GM18499 (cell line): ENCODE data around the gene ID4.

ENCODE experiments used
- ATAC-seq: cut with Tn5 transposase; IDR thresholded peaks from one replicate; pipeline ENCODE4 v1.9.1; 2021; ENCODE audit warnings: moderate number of reproducible peaks; ENCODE audit not compliant: insufficient read depth, unreplicated experiment

Gene ID4

DNA sequence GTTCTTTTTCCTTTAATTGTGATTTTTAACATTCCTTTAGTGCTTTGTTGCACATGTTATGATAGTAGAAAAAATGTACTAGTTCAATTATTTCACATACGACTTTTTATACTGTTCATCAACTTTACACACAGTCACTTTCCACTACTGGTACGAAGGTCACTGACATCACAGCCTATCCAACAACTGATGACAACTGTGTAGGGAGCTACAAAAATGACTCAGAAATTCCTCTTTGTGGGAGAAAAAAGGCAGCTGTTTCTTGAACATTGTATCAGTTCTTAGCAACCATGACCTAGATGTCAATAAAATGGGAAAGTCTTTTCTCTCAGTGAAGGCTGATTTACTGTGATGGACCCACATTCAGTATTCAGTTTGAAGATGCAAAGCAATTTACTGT, 7.0 kb upstream of the ID4 start:
- ATAC-seq, result no peak

DNA sequence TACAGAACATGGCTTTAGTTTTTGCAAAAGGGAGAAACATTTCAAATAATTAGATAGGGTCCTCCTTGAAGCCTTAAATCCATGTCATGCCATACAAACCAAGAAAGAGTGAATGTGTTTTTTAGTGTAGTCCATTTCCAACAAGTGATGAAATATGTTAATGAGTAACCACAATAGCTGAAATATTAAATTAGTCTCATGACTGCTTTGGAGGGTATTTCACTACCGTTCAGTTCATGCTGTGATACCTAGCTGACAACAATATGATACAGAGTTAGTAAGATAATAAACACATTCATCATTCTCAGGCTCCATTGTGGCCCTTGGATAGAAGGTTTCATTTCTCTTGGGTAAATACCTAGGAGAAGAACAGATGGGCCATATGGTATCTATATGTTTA, 5.8 kb upstream of the ID4 start:
- no peak for ATAC-seq

DNA sequence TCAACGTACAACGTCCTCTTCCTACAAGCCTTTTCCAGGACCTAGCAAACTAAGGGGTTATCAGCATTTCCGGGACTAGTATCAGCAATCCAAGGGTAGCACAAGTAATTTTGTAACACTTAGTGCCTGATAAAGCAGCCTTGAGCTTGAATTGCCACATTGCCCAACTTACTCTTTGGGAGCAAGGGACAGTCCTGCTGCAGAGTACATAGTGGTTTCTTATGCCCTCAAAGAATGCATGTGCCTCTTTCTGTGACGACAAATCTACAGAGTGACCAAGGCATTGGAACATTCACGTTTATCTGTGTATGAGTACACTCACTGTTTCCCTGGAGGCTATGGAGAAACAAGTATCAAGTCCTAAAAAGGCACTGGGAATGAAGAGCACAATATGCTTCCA, 3.2 kb upstream of the ID4 start:
- ATAC-seq, result no peak

DNA sequence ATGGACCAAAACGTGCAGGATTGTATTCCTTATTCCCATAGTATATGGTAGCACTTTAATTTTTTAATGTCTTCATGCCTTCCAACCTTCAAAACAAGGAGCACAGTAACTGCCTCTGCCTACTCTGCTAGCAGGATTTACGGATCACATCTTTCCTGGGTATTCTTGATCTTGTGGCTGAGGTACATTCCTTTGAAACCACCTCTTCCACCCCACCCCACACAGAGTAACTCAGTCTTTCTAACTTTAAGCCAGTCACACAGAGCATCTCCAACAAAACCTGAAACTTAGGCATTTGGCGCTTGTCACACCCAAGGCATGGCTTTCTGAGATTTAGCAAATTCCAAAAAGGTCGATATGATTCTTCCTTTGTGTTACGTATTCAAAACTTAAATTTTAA, 2.3 kb upstream of the ID4 start:
- no peak for ATAC-seq

DNA sequence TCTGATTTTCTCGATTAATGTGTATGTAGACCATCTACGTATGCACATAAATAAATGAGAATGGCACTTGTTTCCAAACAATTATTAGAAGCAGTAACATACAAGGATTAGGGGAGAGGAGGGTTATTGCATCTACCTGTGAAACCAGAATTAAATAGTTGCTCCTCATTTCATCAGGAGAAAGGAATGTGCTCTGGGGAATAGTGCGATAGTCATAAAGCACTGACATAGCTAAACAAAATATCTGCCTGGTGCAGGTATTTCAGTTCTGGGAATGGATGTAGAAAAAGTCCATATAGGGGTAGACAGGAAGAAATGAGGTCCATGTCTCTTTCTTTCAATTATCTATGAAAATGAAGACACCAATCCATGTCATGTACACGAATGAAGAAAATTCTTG, 1.6 kb upstream of the ID4 start:
- ATAC-seq, result no peak

DNA sequence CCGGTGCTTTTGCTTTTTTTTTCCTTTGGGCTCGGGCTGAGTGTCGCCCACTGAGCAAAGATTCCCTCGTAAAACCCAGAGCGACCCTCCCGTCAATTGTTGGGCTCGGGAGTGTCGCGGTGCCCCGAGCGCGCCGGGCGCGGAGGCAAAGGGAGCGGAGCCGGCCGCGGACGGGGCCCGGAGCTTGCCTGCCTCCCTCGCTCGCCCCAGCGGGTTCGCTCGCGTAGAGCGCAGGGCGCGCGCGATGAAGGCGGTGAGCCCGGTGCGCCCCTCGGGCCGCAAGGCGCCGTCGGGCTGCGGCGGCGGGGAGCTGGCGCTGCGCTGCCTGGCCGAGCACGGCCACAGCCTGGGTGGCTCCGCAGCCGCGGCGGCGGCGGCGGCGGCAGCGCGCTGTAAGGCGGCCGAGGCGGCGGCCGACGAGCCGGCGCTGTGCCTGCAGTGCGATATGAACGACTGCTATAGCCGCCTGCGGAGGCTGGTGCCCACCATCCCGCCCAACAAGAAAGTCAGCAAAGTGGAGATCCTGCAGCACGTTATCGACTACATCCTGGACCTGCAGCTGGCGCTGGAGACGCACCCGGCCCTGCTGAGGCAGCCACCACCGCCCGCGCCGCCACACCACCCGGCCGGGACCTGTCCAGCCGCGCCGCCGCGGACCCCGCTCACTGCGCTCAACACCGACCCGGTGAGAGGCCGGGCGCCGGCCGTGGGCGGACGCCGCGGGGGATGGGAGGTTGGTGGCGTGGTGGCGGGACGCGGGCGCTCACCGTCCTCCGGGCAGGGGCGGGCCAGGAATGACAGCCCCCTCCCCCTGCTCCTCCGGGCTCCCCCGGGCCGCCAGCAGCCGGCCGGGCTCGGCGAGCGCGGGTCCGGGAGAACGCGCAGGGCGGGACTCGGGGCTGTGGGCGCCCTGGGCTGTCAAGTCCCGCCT, 606 bp downstream of the ID4 start:
- no peak for ATAC-seq

DNA sequence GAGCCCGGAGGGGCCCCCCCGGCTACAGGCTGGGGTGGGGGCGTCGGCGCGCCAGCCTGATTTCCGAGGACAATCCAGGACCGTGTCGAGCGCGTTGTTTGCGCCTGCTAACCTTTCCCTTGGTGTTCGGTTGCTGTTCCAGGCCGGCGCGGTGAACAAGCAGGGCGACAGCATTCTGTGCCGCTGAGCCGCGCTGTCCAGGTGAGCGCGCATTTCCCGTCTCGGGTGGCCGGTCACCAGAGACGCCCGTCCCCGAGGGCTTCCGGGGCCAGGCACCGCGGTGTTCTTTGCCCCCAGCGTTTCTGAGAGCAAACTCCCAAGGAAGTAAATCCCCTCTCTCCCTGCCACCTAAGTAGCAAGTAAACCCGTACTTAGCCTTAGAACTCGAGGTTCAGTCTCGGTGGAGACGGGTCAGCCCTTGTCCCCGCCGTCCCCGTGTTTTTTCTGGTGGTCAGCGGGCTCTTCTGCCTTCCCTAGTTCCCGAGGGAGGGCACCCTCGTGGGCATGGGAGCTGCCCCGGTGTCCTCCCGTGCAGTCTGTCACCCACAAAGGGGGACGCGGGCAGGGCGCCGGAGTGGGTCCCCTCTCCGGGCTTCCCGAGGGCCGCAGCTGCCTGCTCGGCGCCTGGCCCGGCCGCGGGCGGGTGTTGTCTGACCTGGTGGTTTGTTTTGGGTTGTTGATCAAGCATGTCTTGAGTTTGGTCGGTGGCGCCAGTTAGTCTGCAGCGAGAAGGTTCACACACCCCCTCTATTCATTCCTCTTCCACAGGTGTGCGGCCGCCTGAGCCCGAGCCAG, 1.5 kb downstream of the ID4 start:
- ATAC-seq, result no peak

DNA sequence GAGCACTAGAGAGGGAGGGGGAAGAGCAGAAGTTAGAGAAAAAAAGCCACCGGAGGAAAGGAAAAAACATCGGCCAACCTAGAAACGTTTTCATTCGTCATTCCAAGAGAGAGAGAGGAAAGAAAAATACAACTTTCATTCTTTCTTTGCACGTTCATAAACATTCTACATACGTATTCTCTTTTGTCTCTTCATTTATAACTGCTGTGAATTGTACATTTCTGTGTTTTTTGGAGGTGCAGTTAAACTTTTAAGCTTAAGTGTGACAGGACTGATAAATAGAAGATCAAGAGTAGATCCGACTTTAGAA, 2.0 kb downstream of the ID4 start:
- ATAC-seq, result no peak

DNA sequence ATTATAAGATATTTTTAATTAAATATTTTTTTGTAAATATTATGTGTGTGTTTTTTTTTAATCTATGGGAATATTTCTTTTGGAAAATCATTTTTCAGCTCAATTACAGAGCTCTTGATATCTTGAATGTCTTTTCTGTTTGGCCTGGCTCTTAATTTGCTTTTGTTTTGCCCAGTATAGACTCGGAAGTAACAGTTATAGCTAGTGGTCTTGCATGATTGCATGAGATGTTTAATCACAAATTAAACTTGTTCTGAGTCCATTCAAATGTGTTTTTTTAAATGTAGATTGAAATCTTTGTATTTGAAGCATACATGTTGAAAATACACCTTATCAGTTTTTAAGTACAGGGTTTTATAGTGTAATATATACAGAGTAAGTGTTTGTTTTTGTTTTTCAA, 2.6 kb downstream of the ID4 start:
- ATAC-seq, result no peak

DNA sequence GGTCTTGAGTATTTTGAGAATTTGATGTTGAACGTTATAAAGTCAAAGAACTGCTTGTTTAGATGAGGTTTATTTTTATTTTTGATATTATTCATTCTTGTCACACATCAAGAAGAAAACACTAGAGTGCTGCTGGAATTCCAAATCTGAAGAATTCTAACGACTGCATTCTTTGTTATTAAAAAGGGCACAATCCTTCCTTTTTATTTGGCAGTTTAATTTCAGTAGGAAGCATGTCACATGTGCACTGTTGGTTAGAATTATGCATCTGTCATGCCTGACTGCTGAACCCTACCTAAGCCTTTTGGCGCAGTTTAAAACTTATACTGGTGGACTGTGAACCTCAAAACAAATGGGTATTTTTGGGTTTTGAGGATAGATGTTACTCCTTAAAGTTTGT, 4.0 kb downstream of the ID4 start:
- ATAC-seq, result no peak

DNA sequence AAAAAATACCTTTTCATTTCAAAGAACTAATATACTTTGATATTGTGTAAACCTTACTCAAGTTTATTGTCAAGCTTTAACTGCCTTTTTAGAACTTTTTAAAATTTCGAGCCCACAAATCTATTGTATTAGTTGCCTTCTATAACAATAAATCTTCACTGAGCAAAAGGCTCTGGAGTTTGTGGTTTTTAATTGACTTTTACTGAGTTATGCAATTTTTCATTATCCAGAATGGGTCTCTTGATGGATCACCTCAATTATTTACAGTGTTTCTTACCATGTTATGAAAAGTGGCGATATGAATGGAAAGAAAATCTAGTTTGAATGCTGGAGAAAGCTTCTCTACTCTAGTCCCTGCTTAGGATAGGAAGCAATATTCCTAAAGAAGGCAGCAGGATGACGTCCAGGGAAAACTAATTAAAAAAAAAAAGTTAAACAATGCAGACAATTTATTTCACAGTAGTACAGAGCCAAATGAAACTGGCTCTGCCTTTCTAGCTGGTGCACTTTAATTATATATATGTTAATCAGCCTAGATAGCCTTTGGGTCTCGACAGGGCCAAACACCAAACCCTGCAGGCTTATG, 5.0 kb downstream of the ID4 start:
- ATAC-seq, result no peak

DNA sequence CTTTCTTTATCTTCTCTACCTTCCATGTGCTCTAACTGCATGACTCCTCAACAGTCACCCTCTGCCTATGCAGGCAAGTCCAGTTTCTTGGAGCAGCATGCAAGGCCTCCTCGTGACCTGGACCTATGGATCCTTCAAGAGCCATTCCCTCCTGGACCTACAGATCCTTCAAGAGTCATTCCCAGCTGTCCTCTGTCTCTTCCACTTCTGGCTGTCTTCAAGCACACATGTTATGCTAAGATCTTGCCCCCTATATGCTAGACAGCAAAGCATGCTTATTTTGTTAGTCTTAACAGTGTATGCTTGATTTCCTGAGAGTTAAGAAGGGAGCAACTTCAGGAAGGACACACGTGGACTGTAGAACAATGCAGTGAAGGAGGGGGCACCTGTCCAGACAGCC, 7.5 kb downstream of the ID4 start:
- no peak for ATAC-seq

DNA sequence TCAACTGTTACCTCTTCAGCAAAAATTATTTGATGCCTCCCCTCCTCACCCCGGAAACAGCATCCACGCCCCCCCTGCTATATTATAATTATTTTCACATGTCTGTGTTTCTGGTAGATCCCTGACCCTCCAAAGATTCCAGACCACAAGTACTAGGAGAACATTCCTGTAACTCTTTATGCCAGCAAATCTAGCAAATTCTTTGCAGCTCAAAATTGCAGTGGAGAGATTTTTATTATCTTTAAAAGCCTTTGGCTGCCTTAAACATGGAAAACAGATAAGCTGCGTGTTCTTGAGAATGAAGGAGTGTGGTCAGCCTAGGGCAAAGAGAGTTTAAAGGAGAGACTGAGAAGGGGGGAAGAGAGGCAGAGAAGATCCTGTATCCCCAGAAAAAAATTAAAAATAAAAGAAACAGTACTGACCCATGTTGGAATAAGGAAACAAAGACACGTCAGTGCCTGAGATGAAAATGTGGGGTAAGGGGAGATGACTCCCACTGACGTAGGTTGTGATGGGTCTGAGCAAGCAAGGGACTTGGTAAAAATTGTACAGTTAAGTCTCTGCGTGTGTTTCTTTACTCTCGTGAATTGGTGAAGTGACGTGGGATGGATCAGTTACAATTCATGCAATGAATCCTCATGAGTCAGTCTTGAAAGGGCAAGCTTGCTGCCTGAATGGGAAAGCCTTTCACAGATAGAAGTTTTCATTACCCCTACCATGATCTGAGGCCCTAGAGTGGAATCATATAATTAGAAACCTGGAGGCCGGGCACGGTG, 8.3 kb downstream of the ID4 start:
- no peak for ATAC-seq

DNA sequence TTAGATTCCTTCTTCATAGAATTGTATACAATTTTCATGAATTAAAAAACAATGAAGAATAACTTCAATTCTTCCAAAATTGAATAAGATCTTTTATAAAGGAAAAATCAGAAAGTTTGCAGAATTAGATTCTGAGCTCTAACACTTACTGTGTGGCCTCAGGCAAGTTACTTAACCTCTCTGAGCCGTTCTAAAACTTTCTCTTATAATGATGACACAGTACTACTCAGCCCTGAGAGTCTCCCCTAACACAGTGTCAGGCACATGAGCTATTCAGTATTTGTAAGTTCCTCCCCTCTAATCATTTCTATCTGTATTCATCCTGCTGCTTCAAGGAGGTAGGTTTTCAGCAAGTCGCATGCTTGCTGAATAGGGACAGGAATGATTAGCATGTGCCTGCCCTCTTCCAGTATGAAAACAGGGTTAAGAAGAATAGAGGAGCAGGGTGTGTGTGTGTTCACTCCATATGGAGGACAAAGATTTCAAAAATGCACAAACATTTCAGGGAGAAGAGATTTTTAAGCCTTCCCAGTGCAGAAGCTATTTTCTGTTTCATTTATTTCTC, 11.4 kb downstream of the ID4 start:
- ATAC-seq, result no peak

DNA sequence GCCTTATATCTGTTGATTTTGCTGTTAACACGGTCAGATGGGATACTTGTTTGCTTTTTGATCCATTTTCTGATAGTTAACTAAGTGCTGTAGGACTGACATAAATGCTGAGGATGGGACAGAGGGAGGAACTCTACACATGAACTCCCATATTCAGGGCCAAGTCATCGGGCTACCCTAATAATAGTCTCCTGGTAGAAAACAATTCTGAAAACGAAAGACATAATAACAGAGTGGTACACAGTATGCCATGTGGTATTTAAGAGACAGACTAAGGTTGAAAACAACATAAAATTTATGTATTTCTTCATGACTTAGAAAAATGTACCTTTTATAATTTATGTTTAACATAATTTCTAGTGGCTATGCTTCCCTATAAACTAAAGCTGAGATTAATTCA, 12.0 kb downstream of the ID4 start:
- ATAC-seq, result no peak

DNA sequence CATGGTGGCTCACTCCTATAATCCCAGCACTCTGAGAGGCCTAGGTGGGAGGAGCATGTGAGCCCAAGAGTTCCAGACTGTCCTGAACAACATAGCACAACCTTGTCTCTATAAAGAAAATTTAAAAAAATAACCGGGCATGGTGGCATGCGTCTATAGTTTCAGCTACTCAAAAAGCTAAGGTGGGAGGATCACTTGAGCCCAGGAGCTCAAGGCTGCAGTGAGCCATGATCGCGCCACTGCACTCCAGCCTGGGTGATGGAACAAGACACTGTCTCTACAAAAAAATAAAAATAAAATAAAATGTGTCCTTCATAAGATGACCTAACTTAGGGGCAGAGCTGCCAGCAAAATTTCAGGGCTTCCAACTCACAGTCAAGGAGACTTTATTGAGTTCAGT, 12.6 kb downstream of the ID4 start:
- ATAC-seq, result no peak

DNA sequence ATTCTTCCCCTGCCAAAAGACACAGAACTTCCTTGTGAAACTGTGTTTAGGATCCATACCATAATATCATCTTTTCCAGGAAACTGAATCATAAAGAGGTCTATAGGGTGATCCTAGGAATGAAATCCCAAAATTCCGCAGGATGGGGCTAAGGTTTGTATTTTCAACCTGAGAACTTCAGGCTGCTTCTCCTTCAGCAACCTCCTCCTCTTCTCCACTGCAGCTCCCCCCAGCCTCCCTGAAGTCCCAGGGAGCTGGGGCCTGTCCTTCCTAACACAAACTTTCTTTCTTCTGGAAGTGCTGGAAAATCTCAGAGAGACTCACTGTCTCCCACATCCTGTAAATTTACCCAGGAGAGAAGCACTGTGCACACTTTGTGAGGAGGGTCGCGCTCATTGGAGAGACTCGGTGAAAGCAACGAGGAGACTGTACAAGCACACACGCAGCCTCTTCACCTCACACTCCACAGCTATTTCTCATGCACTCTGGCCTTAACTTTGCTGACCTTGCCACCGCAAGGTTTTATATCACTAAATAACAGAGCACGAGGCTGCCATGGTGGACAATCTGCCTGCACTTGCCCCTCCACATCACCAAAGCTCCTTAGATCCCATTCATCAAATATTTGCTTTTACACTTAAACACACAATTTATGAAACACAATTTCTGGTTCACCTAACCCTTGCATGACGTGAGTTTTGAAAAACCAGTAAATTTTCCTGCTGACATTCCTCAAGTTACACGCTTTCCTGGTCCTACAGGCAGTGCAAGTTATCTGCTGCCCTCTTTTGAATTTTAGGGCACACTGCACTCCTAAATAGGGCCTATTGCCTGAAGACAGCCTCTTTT, 14.3 kb downstream of the ID4 start:
- ATAC-seq, result no peak

DNA sequence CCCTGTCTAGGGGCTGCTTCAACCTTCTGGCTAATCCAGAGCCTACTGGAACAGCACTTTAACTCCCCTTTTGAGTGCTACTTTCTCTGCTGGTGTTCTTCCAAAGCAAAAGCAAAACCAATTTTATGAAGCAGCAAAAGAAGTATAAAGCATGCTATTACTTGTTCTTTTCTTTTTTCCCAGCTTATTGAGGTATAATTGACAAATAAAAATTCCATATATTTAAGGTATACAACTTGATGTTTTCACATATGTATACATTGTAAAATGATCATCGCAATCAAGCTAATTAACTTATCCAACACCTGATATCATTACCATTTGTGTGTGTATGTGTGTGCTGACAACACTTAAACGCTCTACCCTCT, 14.9 kb downstream of the ID4 start:
- ATAC-seq, result no peak

DNA sequence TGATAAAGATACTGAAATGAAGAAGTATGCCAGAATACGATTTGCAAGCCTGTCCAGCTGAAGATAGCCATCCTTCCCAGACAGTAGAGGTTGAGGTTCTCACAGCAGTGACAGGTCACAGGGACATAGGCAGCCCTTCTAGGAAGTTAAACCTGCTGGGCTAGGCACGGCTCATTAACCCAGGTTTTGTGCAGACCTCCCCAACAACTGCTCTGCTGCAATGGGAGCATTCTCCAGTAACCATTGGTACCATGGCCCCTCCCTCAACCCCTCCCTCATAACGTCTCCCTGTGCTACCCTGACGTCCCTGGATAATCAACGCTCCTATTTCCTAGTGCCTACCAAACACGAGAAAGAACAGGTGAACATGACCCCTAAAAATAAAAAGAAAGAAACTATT, 15.8 kb downstream of the ID4 start:
- no peak for ATAC-seq
